ENCODE results near the gene HBS1L.

GRCh38 chr6:135088818-135089809, 34.5 kb upstream of the HBS1L start:
- TF ChIP-seq POLR2AphosphoS5 (IDR thresholded peaks at IDR 0.05) = no peak
- TF ChIP-seq, protein P1, sequence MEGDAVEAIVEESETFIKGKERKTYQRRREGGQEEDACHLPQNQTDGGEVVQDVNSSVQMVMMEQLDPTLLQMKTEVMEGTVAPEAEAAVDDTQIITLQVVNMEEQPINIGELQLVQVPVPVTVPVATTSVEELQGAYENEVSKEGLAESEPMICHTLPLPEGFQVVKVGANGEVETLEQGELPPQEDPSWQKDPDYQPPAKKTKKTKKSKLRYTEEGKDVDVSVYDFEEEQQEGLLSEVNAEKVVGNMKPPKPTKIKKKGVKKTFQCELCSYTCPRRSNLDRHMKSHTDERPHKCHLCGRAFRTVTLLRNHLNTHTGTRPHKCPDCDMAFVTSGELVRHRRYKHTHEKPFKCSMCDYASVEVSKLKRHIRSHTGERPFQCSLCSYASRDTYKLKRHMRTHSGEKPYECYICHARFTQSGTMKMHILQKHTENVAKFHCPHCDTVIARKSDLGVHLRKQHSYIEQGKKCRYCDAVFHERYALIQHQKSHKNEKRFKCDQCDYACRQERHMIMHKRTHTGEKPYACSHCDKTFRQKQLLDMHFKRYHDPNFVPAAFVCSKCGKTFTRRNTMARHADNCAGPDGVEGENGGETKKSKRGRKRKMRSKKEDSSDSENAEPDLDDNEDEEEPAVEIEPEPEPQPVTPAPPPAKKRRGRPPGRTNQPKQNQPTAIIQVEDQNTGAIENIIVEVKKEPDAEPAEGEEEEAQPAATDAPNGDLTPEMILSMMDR (IDR thresholded peaks at IDR 0.05) = peak in 4 of 7 experiments; percentile 9 to 30 (median 20)
- TF ChIP-seq POLR2A (IDR thresholded peaks at IDR 0.05) = no peak

Measured in stomach (tissue), 4 donors.